Endothelial cell of umbilical vein (primary cell): Measurements from ENCODE around the gene LDLRAD4.

Experiments used
- CTCF ChIP-seq, 2 donors: IDR thresholded peaks; 1 replicate in 1 of 2; 2 replicates in 1 of 2; pipeline ENCODE4 v1.5.1; 2011; ENCODE audit warnings: low read length in 2 of 2, mild to moderate bottlenecking in 2 of 2, moderate library complexity in 2 of 2, control low read depth in 1 of 2, inconsistent platforms in 1 of 2, low read depth in 1 of 2; ENCODE audit not compliant: insufficient read depth in 1 of 2; ENCODE audit errors: extremely low read depth in 1 of 2
- EZH2 ChIP-seq: IDR thresholded peaks from 2 replicates; pipeline ENCODE4 v1.6.1; 2012; ENCODE audit warnings: borderline replicate concordance, low read depth, mild to moderate bottlenecking, moderate library complexity, low read length, inconsistent platforms; ENCODE audit not compliant: severe bottlenecking
- FOS ChIP-seq: IDR thresholded peaks from 2 replicates; pipeline ENCODE4 v1.6.1; 2011; ENCODE audit warnings: mild to moderate bottlenecking, low read length, moderate library complexity, borderline replicate concordance; ENCODE audit not compliant: insufficient read depth
- JUN ChIP-seq: IDR thresholded peaks from 2 replicates; pipeline ENCODE4 v1.6.1; 2011; ENCODE audit warnings: borderline replicate concordance, low read depth; ENCODE audit not compliant: insufficient read length, insufficient read depth
- MAX ChIP-seq: IDR thresholded peaks from 2 replicates; pipeline ENCODE4 v1.6.1; 2011; ENCODE audit not compliant: insufficient read depth, insufficient read length
- MYC ChIP-seq: IDR thresholded peaks from one replicate; pipeline ENCODE4 v1.6.1; 2011; ENCODE audit warnings: mild to moderate bottlenecking, low read depth, low read length
- POLR2A ChIP-seq: IDR thresholded peaks from 2 replicates; pipeline ENCODE4 v1.6.1; 2012; ENCODE audit warnings: low read depth, mild to moderate bottlenecking, control low read depth, low read length

- no peak for TF ChIP-seq JUN
- TF ChIP-seq CTCF (IDR thresholded peaks at IDR 0.05; ENCODE audit: extremely low read depth in 1 of 2, insufficient read depth in 1 of 2, low read depth in 1 of 2, low read length in 2 of 2) = no peak
- TF ChIP-seq EZH2 = no peak
- no peak for TF ChIP-seq POLR2A
- no peak for TF ChIP-seq MYC
- no peak for TF ChIP-seq FOS
- no peak for TF ChIP-seq MAX
These were observed 45.8 kb downstream of the LDLRAD4 start for GRCh38 chr18:13264091-13265007.
